ENCODE data around the gene CYP21A2.
"Not testable (repeated sequence)": the region's sequence is repeated elsewhere in the genome, so short reads cannot be mapped to it uniquely, and the experiment has no call there.

CYP21A2 gene

DNA sequence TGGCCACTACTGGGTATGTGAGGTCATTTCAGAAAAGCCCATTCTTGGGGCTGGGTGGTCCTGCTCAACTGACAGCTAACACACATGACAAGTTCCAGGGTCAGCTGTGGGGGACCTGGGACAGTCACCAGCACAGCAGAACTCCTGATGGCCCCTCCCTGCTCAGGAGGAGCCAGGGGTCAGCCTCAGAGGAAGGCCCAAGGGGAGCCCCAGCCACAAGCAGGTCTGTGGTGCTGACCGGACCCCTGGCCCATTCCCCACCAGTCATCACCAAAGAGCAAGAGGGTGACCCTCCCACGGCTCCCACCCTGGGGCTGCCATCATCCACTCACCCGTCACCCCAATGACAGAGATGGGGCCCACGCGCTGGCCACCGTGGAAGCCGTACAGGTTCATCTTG is 18.0 kb downstream of the CYP21A2 start:
- DNase-seq = no peak

GRCh38 chr6:32057966-32058365 is 19.8 kb downstream of the CYP21A2 start:
- no peak for DNase-seq

GRCh38 chr6:32058511-32058963 is 20.3 kb downstream of the CYP21A2 start:
- DNase-seq = no peak

DNA sequence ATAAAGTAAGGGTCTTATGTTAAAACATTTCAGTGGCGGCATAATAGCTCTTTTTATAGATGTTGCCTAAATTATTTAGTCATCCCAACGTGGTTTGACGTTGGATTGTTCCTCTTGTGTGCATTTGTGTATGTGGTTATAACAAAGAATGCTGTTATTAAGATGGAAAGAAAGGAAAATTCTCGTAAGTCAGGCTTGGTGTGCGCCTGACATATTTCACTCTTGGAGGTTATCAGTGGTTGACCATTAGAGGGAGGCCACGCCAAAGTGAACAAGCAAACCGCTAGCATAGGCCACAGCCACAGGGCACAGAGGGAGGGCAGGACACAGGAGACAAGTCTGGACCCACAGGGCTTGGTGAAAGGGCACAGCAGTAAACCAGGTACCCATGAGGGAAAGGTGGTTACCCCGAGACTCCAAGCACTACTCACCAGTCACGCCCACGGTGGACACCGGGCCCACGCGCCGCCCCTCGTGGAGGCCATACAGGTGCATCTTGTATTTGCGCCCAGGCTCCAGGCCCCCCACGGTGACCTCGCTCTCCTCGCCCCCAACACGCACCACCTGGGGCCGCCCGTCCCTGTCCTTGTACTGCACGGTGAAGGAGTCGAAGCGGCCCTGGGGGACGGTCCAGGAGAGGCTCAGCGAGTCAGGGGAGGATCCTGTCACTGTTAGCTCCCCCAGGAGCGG is 22.9 kb downstream of the CYP21A2 start:
- DNase-seq = no peak

DNA sequence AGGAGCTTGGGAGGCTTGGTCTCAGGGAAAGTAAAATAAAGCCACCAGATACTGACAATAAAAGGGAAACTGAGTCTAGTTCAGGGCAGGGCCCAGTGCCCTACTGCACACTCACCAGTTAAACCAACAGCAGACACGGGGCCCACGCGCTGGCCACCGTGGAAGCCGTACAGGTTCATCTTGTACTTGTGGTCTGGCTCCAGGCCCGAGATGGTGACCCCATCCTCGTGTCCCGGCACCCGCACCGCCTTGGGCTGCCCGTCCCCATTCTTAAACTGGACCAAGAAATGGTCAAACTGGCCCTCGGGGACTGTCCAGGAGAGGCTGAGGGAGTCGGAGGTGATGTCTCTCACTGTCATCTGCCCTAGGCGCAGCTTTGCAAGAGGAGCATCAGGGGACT is 26.5 kb downstream of the CYP21A2 start:
- DNase-seq = no peak

GRCh38 chr6:32067521-32067920 is 29.3 kb downstream of the CYP21A2 start:
- not testable (repeated sequence) for DNase-seq

DNA sequence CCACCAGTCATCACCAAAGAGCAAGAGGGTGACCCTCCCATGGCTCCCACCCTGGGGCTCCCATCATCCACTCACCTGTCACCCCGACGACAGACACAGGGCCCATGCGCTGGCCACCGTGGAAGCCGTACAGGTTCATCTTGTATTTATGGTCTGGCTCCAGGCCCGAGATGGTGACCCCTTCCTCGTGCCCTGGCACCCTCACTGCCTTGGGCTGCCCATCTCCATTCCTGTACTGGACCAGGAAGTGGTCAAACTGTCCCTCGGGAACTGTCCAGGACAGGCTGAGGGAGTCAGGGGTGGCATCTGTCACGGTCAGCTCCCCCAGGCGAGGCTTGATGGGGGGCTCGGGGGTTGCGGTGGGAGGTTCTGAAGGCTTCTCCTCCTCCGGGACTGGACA is 30.1 kb downstream of the CYP21A2 start:
- not testable (repeated sequence) for DNase-seq

DNA sequence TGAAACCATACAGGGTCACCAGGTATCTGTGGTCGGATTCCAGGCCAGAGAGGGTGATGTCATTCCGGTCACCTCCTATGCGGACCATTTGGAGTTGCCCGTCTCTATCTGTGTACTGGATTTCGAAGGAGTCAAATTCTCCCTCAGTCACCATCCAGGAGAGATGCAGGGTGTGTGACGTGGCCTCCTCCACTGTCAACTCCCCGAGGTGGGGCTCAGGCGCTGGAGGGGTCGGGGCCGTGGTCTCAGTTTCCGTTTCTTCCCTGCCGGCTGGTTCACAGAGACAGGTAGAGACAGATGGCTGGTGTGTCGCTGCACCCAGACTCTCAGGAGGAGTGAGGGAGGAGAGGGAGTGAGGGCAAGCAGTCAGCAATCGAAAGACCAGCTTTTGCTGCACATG is 30.7 kb downstream of the CYP21A2 start:
- DNase-seq = no peak

DNA sequence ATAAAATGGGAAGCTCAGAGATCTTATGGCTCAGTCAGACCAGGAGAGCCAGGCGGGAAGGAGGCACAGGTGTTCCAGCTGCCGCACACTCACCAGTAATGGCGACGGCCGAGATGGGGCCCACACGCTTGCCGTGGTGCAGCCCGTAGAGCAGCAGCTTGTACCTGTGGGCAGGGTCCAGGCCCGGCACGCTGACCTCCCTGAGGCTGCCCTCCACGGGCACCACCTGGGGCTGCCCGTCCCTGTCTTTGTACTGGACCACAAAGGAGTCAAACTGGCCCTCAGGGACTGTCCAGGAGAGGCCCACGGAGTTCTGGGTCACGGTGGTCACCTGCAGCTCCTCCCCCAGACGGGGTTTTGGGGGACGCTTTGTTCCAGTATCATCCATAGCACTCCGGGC is 31.2 kb downstream of the CYP21A2 start:
- no peak for DNase-seq

- DNase-seq = no peak
These were observed 31.8 kb downstream of the CYP21A2 start for GRCh38 chr6:32069878-32070515.

- no peak for DNase-seq
These were observed 32.8 kb downstream of the CYP21A2 start for GRCh38 chr6:32070814-32071543.

DNA sequence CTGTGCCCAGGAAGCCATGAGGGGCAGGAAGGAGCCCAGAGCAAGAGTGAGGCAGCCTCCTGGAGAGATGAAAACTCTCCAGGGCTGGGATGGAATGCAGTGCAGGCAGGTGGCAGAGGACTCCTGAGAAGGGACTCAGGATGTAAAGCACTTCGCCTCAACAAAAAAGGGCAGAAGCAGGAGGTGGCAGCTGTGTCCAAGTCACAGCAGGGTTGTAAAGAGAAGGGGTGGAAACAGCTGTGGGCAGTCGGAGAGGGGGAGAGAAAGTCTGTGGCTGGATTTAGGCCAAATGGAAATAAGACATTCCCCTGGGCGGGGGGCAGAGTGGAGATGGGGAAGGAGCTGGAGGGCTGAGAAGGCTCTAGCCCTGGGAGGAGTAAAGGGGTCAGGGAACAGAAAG is 34.9 kb downstream of the CYP21A2 start:
- no peak for DNase-seq

DNA sequence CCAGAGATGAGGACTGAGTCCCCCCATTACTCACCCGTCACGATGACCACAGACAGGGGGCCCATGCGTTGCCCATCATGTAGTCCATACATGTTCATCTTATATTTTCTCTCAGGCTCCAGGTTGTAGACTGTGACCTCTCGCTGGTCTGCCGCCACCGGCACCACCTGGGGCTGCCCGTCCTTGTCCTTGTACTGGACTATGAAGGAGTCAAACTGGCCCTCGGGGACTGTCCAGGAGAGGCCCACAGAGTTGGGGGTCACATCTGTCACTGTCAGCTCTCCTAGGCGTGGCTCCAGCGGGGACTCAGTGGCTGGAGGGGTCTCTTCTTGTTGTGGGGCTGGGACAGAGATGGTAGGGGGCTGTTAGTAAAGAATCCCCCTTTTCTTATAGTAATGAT is 35.4 kb downstream of the CYP21A2 start:
- no peak for DNase-seq

DNA sequence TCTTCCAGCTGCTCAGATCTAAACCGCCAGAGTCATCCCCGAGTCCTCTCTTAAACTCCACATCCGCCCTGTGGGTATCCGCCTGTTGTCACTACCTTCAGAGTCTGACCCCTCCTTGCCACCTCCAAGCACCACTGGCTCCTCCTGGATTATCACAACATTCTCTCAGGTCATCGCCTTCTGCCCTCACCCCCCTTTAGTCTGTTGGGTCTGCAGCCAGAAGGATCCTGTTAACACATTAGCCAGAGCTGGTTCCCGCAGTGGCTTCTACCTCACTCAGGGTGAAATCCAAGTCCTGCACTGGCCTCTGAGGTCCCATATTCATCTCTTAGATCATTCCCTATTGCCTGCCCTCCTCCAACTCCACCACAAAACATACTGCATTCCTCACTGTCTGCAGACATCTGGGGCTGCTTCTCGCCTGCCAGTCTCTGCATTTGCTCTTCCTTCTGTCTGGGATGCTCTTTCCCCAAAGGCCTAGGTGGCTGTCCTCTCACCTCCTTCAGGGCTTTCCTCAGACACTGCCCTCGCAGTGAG is 36.8 kb downstream of the CYP21A2 start:
- DNase-seq = no peak

GRCh38 chr6:32075781-32076180 is 37.6 kb downstream of the CYP21A2 start:
- DNase-seq = no peak

GRCh38 chr6:32076321-32076809 is 38.1 kb downstream of the CYP21A2 start:
- no peak for DNase-seq

GRCh38 chr6:32079566-32080290 is 41.5 kb downstream of the CYP21A2 start:
- DNase-seq = no peak

- no peak for DNase-seq
These were observed 43.2 kb downstream of the CYP21A2 start for GRCh38 chr6:32081168-32081990.

GRCh38 chr6:32082478-32082877 is 44.3 kb downstream of the CYP21A2 start:
- DNase-seq = no peak

GRCh38 chr6:32082935-32083334 is 44.7 kb downstream of the CYP21A2 start:
- no peak for DNase-seq

- no peak for DNase-seq
These were observed 45.9 kb downstream of the CYP21A2 start for GRCh38 chr6:32083812-32084768.

All from NCI-H2081 treated with DMSO at 0.1 percent for 48 hours (cell line).